GF-D8 (cell line): ENCODE data around the gene RBPMS2.

ENCODE experiments used
- DNase-seq: peaks from one replicate; lab custom pipeline; 2025; lab: John Stamatoyannopoulos, UW

The RBPMS2 gene

GRCh38 chr15:64720188-64720587 lies 55.2 kb downstream of the RBPMS2 start:
- DNase-seq = no peak

GRCh38 chr15:64717735-64718495 lies 57.5 kb downstream of the RBPMS2 start:
- DNase-seq = no peak

GRCh38 chr15:64717130-64717529 lies 58.3 kb downstream of the RBPMS2 start:
- no peak for DNase-seq

GRCh38 chr15:64716452-64716851 lies 58.9 kb downstream of the RBPMS2 start:
- no peak for DNase-seq

- DNase-seq = no peak
Observed at GRCh38 chr15:64713592-64713991, 61.8 kb downstream of the RBPMS2 start.

- DNase-seq = no peak
Observed at GRCh38 chr15:64712353-64712752, 63.0 kb downstream of the RBPMS2 start.

GRCh38 chr15:64710676-64711428 lies 64.5 kb downstream of the RBPMS2 start:
- no peak for DNase-seq

GRCh38 chr15:64706011-64706911 lies 69.1 kb downstream of the RBPMS2 start:
- no peak for DNase-seq

- DNase-seq = no peak
Observed at GRCh38 chr15:64705006-64705405, 70.4 kb downstream of the RBPMS2 start.

- DNase-seq = no peak
Observed at GRCh38 chr15:64703632-64703959, 71.8 kb downstream of the RBPMS2 start.

GRCh38 chr15:64702816-64703631 lies 72.4 kb downstream of the RBPMS2 start:
- DNase-seq = peak; percentile 72

GRCh38 chr15:64701482-64702184 lies 73.8 kb downstream of the RBPMS2 start:
- DNase-seq = no peak

- DNase-seq = no peak
Observed at GRCh38 chr15:64701051-64701450, 74.3 kb downstream of the RBPMS2 start.

- DNase-seq = no peak
Observed at GRCh38 chr15:64699751-64700388, 75.5 kb downstream of the RBPMS2 start.

GRCh38 chr15:64698823-64699222 lies 76.6 kb downstream of the RBPMS2 start:
- no peak for DNase-seq

GRCh38 chr15:64697911-64698369 lies 77.4 kb downstream of the RBPMS2 start:
- no peak for DNase-seq

GRCh38 chr15:64696481-64696880 lies 78.9 kb downstream of the RBPMS2 start:
- no peak for DNase-seq

- DNase-seq = peak; percentile 79
Observed at GRCh38 chr15:64695561-64695992, 79.8 kb downstream of the RBPMS2 start.

- DNase-seq = no peak
Observed at GRCh38 chr15:64694816-64695215, 80.6 kb downstream of the RBPMS2 start.

GRCh38 chr15:64693134-64693533 lies 82.3 kb downstream of the RBPMS2 start:
- DNase-seq = no peak
